NCI-H748 (cell line): ENCODE results near the gene ARSD.
A peak's percentile ranks its signal among the peaks of the same experiment; 100 is the strongest.
"Not testable (repeated sequence)": the region's sequence is repeated elsewhere in the genome, so short reads cannot be mapped to it uniquely, and the experiment has no call there.

Experiments
- DNase-seq: peaks from one replicate; lab custom pipeline; 2025; ENCODE audit not compliant: unreplicated experiment; lab: John Stamatoyannopoulos, UW

ARSD gene

DNA sequence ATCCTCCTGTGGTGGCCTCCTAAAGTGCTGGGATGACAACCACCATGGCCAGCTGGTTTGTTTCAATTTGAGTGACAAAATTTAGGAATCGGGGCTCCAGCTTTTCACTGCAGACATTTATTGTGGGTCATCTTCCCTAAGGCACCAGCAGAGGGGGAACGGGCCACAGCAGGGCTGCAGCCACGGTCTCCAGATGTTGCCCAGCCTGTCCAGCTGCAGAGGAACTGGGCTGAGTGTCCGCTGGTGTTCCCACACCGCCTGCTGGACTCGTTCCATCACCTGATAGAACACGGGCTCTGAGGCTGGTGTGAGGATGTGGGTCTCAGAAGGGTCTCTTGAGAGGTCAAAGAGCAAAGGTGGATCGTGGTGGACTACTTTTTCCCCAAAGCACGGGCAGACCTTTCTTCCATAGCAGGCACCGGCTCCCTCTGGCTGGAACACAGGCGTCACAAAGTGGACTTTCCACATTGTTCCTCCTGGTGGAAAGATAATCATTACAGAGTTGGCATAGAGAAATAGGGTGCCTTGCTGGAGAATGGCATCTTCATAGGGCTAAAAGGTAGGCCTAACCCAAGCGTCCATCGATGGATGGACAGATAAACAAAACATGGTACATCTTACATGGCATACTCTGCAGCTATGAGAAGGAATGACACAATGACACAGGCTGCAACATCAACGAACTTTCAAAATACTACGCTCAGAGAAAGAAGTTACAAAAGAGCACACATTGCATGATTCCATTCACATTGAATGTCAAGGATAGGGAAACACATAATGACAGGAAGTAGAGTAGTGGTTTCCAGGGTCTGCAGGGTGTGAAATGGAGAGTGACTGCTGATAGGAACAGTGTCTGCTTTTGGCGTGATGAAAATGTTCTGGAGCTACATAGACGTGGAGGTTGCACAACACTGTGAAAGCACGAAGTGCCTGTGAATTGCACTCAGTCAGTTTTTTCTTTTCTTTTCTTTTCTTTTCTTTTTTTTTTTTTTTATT is 5.9 kb upstream of the ARSD start:
- DNase-seq = no peak

DNA sequence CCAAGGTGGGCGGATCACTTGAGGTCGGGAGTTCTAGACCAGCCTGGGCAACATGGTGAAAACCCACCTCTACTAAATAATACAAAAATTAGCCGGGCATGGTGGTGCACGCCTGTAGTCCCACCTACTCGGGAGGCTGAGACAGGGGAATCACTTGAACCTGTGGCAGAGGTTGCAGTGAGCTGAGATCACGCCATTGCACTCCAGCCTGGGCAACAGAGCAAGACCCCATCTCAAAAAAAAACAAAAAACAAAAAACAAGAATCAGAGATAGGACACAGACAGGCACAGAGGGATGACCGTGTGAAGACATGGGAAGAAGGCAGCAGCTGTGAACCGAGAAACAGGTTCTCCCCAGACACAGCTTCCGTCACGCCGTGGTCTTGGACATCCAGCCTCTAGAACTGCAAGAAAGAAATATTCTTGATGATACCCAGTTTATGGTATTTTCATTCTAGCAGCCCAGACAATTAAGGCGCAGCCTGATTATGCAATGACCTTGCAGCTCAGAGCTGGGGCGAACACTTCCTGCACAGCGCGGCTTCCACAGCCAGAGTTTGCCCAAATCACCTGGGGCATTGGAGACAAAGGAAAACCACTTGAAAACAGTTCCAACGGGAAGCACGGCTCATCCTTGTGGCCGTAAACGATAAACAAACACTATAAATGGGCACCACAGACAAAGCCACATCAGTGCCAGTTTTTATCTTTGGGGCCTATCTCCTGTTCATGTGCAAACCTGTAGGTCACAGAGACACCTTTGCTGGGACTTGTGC is 4.2 kb upstream of the ARSD start:
- peak; percentile 79 for DNase-seq

DNA sequence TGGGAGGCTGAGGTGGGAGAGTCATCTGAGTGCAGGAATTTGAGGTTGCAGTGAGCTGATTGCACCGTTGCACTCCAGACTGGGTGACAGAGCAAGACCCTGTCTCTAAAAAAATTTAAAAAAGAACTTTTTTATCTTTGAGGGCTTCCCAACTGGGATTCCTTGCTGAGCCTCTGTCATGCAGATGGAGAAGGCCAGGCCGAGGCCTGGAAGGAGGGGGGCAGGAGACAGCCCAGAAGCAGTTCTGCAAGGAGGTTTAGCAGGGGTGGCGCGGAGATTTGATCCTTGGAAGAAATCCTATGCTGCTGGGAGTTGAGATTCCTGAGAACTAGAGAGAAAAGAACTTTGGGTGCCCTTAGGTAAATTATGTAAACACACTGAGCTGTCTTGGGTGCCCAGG is 2.5 kb upstream of the ARSD start:
- DNase-seq = no peak

DNA sequence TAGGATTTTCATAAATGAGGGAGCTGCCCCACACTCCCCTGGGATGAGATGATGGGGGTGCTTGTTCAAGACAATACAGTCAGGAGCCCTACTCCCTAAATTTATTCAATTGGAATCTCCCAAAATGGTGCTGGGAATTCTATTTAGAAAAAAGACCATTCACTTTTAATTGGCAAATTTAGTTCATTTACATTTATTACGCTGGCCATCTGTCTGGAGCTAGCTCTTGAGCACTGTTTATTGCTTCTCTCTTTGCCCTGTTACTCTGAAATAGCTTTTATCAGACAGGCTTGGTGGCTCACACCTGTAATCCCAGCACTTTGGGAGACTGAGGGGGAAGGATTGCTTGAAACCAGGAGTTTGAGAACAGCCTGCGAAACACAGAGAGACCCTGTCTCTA is 2.0 kb upstream of the ARSD start:
- no peak for DNase-seq

GRCh38 chrX:2928191-2928582 is 952 bp downstream of the ARSD start:
- no peak for DNase-seq

DNA sequence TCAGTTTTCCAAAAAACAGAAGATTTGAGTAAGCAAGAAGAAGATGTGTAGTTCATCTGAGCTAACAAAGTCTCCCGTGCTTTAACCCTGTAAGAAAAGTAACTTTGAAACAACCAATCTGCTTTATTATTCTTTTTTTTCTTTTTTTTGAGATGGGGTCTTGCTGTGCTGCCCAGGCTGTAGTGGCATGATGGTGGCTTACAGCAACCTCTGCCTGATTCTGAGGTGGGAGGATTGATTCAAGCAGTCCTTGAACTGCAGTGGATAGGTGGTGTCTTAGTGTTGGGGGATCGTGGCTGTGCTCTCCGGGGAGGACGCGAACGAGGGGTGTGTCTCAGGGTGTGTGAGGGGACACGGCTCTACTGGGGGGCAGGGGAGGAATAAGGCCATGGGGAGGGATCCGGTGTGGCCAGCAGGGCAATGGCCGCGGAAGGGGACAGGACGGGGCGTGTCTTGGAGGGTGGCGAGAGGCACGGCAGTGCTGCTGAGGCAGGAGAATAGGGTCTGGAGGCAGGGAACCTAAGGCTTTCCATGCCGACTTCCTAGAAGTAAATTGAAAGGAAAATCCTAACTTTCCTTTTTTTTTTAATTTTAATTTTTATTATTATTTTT is 2.4 kb downstream of the ARSD start:
- DNase-seq = no peak

DNA sequence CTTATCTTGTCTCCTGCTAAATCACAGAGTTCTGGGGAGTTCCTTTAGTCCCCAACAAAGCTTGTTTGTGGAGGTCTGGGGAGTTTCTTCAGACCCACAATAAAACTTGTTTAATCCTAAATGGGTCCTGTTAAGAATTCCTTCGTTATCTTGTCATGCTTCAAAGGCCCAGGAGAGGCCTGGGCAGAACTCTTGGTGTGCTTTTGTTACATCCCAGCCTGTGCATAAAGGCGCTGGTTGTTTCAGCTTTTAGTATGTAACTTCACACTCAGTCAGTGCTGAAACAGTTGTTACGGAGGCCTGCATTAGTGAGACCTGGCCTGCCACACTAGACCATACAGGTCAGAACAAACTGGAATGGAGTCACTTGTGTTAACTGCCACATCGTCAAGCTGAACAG is 2.9 kb downstream of the ARSD start:
- not testable (repeated sequence) for DNase-seq

- DNase-seq = no peak
These were observed 5.0 kb downstream of the ARSD start for GRCh38 chrX:2924151-2924550.

- DNase-seq = no peak
These were observed 7.4 kb downstream of the ARSD start for GRCh38 chrX:2921750-2922149.

- no peak for DNase-seq
These were observed 7.9 kb downstream of the ARSD start for GRCh38 chrX:2921193-2921592.

- peak; percentile 38 for DNase-seq
These were observed 11.4 kb downstream of the ARSD start for GRCh38 chrX:2917767-2918166.

DNA sequence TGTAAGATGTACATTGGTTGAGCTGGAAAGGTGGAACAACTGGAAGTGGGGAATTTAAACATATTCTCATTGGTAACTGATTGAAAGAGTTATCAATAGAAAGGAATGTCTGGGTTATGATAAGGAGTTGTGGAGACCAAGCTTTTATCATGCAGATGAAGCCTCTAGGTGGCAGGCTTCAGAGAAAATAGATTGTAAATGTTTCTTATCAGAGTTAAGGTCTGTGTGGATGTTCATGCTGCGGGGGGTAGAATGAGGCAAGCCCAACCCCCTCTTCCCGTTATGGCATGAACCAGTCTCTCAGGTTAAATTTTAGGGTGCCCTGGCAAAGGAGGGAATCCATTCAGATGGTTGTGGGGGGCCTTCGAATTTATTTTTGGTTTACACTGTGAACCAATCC is 16.0 kb downstream of the ARSD start:
- no peak for DNase-seq

- DNase-seq = no peak
These were observed 19.0 kb downstream of the ARSD start for GRCh38 chrX:2910109-2910508.

DNA sequence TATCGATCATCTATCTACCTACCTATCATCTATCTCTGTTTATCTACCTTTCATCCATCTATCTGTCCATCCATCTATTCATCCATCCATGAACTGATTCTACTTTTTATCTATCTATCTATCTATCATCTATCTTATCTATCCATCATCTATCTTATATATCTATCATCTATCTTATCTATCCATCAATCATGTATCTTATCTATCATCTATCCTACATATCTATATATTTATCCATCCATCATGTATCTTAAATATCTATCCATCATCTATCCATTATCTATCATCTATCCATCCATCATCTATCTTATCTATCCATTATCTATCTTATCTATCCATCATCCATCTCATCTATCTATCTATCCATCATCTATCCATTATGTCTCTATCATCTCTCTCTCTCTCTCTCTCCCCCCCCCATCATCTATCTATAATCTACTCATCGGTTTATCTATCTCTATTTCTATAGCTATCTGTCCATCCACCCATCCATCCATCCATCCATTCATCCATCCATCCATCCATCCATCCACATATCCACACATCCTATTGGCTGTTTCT is 20.9 kb downstream of the ARSD start:
- DNase-seq = no peak

GRCh38 chrX:2907295-2907694 is 21.8 kb downstream of the ARSD start:
- no peak for DNase-seq

GRCh38 chrX:2903366-2903765 is 25.8 kb downstream of the ARSD start:
- DNase-seq = no peak

DNA sequence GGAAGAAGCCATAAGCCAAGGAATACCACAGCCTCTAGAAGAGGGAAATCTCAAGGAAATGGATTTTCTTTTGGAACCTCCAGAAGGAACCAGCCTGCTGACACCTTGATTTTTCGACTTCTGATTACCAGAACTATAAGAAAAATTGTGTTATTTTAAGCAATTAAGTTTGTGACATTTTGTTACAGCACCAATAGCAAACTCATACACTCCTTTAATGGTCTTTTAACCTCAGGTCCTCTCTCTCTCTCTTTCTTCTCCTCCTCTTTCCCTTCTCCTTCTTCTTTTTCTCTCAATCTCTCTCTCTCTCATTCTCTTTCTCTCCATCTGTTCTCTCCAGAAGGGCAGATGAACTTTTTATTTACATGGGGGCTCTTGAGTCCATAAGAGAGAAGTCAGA is 26.3 kb downstream of the ARSD start:
- no peak for DNase-seq

GRCh38 chrX:2901367-2902036 is 27.6 kb downstream of the ARSD start:
- peak; percentile 19 for DNase-seq

- peak; percentile 18 for DNase-seq
These were observed 30.2 kb downstream of the ARSD start for GRCh38 chrX:2898846-2899512.
